Measurements from ENCODE around the gene CLDN34. TPM values are rescaled to one million over a fixed set of nuclear protein-coding genes. Genes with fewer than 3 reads are reported as not detected.

Gene CLDN34
- total RNA-seq, 4 donors from 2014 or later, result 0.26 to 3.1 (median 1.7) TPM; not detected in 1

DNA sequence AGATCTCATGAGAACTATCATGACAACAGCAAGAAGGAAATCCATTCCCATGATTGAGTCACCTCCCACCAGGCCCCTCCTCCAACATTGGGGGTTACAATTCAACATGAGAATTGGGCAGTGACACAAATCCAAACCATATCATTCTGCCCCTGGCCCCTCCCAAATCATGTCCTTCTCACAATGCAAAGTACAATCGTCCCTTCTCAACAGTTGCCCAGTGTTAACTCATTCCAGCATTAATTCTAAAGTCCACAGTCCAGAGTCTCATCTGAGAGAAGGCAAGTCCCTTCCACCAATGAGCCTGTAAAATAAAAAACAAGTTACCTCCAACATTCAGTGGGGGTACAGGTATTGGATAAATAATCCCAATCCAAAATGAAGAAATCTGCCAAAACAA lies 14.9 kb upstream of the CLDN34 start:
- 63 to 100% methylated on average over 1 of the region's 1 CpG for WGBS, 2 donors
- no peak for TF ChIP-seq POLR2A (IDR thresholded peaks at IDR 0.05)
- TF ChIP-seq, protein P1, sequence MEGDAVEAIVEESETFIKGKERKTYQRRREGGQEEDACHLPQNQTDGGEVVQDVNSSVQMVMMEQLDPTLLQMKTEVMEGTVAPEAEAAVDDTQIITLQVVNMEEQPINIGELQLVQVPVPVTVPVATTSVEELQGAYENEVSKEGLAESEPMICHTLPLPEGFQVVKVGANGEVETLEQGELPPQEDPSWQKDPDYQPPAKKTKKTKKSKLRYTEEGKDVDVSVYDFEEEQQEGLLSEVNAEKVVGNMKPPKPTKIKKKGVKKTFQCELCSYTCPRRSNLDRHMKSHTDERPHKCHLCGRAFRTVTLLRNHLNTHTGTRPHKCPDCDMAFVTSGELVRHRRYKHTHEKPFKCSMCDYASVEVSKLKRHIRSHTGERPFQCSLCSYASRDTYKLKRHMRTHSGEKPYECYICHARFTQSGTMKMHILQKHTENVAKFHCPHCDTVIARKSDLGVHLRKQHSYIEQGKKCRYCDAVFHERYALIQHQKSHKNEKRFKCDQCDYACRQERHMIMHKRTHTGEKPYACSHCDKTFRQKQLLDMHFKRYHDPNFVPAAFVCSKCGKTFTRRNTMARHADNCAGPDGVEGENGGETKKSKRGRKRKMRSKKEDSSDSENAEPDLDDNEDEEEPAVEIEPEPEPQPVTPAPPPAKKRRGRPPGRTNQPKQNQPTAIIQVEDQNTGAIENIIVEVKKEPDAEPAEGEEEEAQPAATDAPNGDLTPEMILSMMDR (IDR thresholded peaks at IDR 0.05), result no peak
- Histone ChIP-seq H3K4me1 (no peaks in the 10 kb centered on the region), H3K9me3 (no peaks in the 10 kb centered on the region), H3K4me3 (no peak overlapping the region), H3K36me3 (peaks cover 0 to 13% (median 0%) of the 10 kb centered on the region in 3 donors), H3K27ac (no peak overlapping the region), H3K27me3 (no peaks in the 10 kb centered on the region)
- intact Hi-C loops (cut with DNase I), result no loop called here
- DNase-seq, result no peak

DNA sequence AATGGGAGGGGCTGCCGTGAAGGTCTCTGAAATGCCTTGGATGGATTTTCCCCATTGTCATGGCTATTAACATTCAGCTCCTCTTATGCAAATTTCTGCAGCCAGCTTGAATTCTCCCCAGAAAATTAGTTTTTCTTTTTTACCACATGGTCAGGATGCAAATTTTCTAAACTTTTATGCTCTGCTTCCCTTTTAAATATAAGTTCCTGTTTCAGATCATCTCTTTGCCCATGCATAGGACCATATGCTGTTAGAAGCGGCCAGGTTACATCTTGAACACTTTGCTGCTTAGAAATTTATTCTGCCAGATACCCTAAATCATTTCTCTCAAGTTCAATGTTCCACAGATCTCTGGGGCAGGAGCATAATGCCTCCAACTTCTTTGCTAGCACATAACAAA lies 13.8 kb upstream of the CLDN34 start:
- Histone ChIP-seq H3K27me3 (no peaks in the 10 kb centered on the region), H3K27ac (no peak overlapping the region), H3K4me1 (no peaks in the 10 kb centered on the region), H3K36me3 (peaks cover 0 to 3% (median 0%) of the 10 kb centered on the region in 3 donors), H3K9me3 (no peaks in the 10 kb centered on the region), H3K4me3 (no peak overlapping the region)
- TF ChIP-seq, protein P1 (IDR thresholded peaks at IDR 0.05), result no peak
- TF ChIP-seq POLR2A (IDR thresholded peaks at IDR 0.05), result no peak
- DNase-seq, result no peak
- intact Hi-C loops (cut with DNase I), result no loop called here
- 62 to 82% methylated on average over 2 of the region's 2 CpGs for WGBS, 2 donors

DNA sequence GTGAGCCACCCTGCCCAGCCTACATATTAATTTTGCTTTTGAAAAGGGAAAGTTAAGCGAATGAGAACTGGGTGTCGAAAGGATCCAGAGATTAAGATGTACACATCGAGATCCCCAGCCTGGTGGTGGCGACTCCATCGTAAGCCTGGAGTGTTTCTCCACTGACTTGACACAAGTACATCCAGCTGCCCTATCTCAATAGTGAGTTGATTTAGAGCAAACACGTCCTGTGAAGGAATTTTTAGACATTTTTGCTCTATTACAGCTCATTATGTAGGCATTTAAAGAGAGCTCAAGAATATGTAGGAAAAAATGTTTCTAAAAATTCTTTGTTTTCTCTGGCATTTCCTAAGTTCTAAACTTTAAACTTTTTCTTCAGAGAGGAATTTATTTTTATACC lies 11.7 kb upstream of the CLDN34 start:
- H3K4me3 ChIP-seq, result no peak overlapping the region
- intact Hi-C loops (cut with DNase I), result no loop called here
- no peak for TF ChIP-seq POLR2A (IDR thresholded peaks at IDR 0.05)
- TF ChIP-seq, protein P1 (IDR thresholded peaks at IDR 0.05), result no peak
- no peak overlapping the region for H3K27ac ChIP-seq
- H3K36me3 ChIP-seq, result no peaks in the 10 kb centered on the region
- 72 to 87% methylated on average over 6 of the region's 6 CpGs for WGBS, 2 donors
- no peaks in the 10 kb centered on the region for H3K9me3 ChIP-seq
- H3K27me3 ChIP-seq, result no peaks in the 10 kb centered on the region
- DNase-seq, result no peak
- no peaks in the 10 kb centered on the region for H3K4me1 ChIP-seq

DNA sequence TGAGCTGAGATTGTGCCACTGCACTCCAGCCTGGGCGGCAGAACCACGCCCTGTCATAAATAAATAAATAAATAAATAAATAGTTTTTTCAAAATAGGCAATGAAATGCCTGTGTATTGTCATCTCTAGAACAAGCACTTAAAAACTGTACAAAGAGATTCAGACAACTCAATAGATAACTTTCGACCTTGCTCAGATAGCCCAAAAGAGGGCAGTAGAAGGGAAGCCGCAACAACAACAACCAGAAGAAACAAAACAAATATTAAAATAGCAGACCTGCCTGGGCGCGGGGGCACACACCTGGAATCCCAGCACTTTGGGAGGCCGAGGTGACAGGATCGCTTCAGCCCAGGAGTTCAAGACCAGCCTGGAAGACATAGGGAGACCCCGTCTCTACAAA lies 9.4 kb upstream of the CLDN34 start:
- Histone ChIP-seq H3K4me1 (no peaks in the 10 kb centered on the region), H3K4me3 (no peak overlapping the region), H3K27ac (no peak overlapping the region), H3K27me3 (no peaks in the 10 kb centered on the region), H3K9me3 (no peaks in the 10 kb centered on the region), H3K36me3 (no peaks in the 10 kb centered on the region)
- 83 to 87% methylated on average over 7 to 9 of the region's 9 CpGs for WGBS, 2 donors
- intact Hi-C loops (cut with DNase I), result no loop called here
- no peak for DNase-seq
- TF ChIP-seq POLR2A (IDR thresholded peaks at IDR 0.05), result no peak
- TF ChIP-seq, protein P1 (IDR thresholded peaks at IDR 0.05), result no peak

DNA sequence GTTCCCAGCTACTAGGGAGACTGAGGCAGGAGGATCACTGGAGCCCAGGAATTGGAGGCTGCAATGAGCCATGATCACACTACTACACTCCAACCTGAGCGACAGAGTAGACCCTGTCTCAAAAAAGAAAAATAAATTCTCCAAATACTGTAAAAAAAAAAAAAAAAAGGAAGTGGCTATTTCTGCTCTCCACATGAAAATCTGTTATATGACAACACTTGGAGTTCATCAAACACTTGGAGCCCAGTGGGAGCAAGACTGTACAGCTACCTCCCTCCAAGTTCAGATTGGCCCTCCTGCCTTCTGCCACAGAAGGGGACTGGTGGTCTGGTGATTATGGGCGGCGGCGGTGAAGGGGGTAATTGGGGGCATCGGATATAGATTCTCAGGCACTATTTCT lies 9.0 kb upstream of the CLDN34 start:
- Histone ChIP-seq H3K36me3 (no peaks in the 10 kb centered on the region), H3K27me3 (no peaks in the 10 kb centered on the region), H3K4me1 (no peaks in the 10 kb centered on the region), H3K9me3 (no peaks in the 10 kb centered on the region), H3K4me3 (no peak overlapping the region), H3K27ac (no peak overlapping the region)
- intact Hi-C loops (cut with DNase I), result no loop called here
- 75 to 90% methylated on average over 4 to 5 of the region's 5 CpGs for WGBS, 2 donors
- no peak for DNase-seq
- no peak for TF ChIP-seq POLR2A (IDR thresholded peaks at IDR 0.05)
- TF ChIP-seq, protein P1 (IDR thresholded peaks at IDR 0.05), result no peak

All from esophagus squamous epithelium (tissue), 5 donors.